GM21723 (cell line): ENCODE results near the gene NCAPG2.

ENCODE experiments used
- ATAC-seq: cut with Tn5 transposase; IDR thresholded peaks from one replicate; pipeline ENCODE4 v1.9.1; 2021; ENCODE audit warnings: mild to moderate bottlenecking, moderate library complexity; ENCODE audit not compliant: unreplicated experiment

NCAPG2 gene

GRCh38 chr7:158583143-158583542, 121.5 kb downstream of the NCAPG2 start:
- no peak for ATAC-seq

- ATAC-seq: no peak
Measured at GRCh38 chr7:158582089-158582456, 122.5 kb downstream of the NCAPG2 start.

GRCh38 chr7:158581440-158582088, 123.0 kb downstream of the NCAPG2 start:
- no peak for ATAC-seq
